HG03558 (cell line): ENCODE measurements around the gene WDR75.

Experiments
- ATAC-seq: cut with Tn5 transposase; IDR thresholded peaks from one replicate; pipeline ENCODE4 v1.9.1; 2021; ENCODE audit warnings: moderate number of reproducible peaks; ENCODE audit not compliant: unreplicated experiment; ENCODE audit errors: extremely low read depth

Gene WDR75

DNA sequence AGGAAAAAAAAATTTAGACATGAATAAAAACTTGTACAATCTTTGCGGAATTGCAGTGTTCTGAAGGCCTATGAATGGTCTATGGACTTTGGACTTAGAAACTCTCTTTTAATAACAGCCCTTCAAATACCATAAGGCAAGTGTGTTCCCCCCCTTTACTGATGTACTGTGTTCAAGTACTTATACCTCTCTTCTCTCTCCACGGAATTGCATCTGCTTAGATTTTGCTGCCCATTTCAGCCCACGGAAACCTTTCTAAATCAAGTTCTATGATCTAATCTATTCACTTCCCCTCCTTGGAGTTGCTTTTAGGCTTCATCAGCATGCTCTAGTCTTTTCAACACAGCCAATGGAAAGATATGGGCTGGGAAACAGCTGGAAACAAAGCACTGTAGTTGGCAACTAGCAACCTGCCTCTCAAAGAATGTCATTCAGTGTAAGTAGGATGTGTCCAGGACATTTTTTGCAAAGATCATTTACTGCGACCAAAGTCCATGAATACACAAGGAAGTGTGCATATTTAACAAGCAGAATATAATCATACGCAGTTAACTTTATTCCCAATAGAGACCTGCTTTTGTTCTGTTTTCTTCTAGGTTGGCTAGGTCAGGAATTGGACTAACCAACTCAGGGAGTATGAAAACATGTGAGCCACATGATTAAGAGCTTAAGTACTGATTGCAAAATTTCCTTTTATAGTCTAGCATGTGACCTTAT is 81.3 kb downstream of the WDR75 start:
- ATAC-seq = no peak

- no peak for ATAC-seq
These were observed 83.5 kb downstream of the WDR75 start for GRCh38 chr2:189524746-189525145.
